Measurements from ENCODE around the gene POU6F2. TPM values are rescaled to one million over a fixed set of nuclear protein-coding genes. Genes with fewer than 3 reads are reported as not detected.

Gene POU6F2
- total RNA-seq, 5 donors from 2014 or later (not counting 1 experiment from before 2014, with no cell fraction given): not detected

DNA sequence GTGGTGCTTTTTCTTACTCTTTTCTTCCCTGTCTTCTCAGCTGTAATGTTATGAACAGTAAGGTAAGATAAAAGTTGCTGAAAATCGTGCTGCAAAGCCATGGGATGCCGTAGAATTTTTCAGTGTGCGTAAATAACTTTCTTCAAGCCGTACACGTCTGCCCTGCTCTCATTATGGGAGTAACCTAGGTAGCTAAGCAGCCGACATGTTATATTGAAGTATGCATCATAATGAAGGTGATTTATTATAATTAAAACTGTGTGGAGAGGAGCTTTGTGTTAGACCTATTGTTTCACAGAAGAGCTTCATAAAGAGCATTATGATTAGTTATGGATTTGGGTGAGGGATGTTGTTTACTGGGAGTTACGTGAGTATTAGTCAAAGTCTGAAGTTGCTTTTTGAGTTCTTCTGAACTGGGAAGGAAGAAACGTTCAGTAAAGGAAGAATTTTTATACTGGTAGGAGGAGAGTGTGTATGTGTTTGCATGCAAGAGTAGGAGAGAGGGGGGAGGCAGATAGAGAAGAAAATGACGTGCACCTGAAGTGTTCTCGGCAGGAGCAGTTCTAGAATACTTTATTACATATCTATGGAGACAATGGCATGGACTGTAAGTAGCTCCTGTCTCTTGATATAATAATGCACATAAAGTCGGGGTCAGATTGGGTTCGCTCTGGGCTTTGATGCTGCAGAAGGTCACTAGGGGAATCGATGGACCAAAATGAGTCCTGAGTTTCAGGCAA lies 56.3 kb downstream of the POU6F2 start:
- ATAC-seq (replicated peaks in 1 of 4) (no peak), DNase-seq (no peak)
- Mint-ChIP-seq H3K36me3 (no peaks in the 10 kb centered on the region), H3K27me3 (peaks cover 3 to 8% of the 10 kb centered on the region in 2 donors), H3K9me3 (no peaks in the 10 kb centered on the region), H3K4me1 (no peaks in the 10 kb centered on the region), H3K4me3 (no peak overlapping the region), H3K27ac (no peak overlapping the region)
- 74% methylated on average over 5 of the region's 13 CpGs for WGBS (ENCODE audit: insufficient coverage)
- Histone ChIP-seq H3K27me3 (replicated peaks in 1 of 2; ENCODE audit: control insufficient read depth in 2 of 2, extremely low read depth in 1 of 2, insufficient read depth in 2 of 2, low read length in 1 of 2) (no peaks in the 10 kb centered on the region), H3K27ac (ENCODE audit: low read length) (no peak overlapping the region), H3K4me3 (ENCODE audit: control insufficient read depth in 1 of 2, extremely low read depth in 1 of 2, low read length in 1 of 2) (no peak overlapping the region), H3K36me3 (ENCODE audit: control insufficient read depth in 2 of 2, extremely low read depth in 1 of 2, insufficient read depth in 1 of 2, low read length in 1 of 2) (no peaks in the 10 kb centered on the region), H3K9me3 (no peaks in the 10 kb centered on the region), H3K4me1 (ENCODE audit: control insufficient read depth in 1 of 2, extremely low read depth in 1 of 2, insufficient read depth in 2 of 2, low read length in 2 of 2) (no peaks in the 10 kb centered on the region)
- ChIA-PET CTCF (no interaction called here), POLR2A (no interaction called here)

DNA sequence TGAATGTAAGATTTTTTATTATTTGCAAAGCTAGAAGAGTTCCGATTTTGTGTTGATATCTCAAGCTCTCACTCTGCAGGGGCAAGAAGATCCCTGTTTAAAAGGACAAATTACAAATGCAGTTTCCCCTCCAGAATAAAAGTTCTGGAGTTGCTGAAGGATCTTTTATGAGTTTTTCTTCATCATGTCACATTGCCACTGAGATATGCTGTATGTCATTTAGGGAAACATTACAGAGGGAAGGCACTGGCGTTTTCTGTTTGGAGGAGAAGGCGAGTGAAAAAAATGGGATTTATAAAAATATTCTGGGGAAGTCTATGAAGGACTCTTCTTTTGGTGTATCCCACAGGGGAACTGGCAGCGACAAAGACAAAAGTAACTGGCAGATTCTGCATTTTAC lies 57.4 kb downstream of the POU6F2 start:
- no peak overlapping the region for H3K4me3 Mint-ChIP-seq
- WGBS (ENCODE audit: insufficient coverage): 81% methylated on average over 2 of the region's 4 CpGs

DNA sequence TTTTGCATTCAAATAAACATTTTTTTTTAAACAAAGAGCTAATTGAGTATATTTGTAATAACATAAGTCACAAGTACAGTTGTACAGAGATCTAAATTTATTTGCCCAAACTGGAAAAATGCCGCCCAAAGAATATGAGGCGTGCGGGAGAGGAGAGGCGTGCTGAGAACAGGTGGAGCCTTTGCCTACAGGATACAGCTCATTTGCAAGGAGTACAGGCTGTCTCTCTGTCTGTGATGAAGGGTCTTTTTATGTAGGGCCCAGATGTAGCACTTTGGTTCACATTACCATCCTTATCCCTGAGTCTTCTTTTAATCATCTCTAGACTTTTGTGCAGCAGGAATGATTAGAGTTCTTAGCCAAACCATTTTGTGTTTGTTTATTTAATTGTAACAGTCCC lies 58.2 kb downstream of the POU6F2 start:
- no peak for DNase-seq
- Mint-ChIP-seq H3K9me3 (no peaks in the 10 kb centered on the region), H3K27me3 (peaks cover 3 to 8% of the 10 kb centered on the region in 2 donors), H3K4me3 (no peak overlapping the region), H3K27ac (no peak overlapping the region), H3K4me1 (no peaks in the 10 kb centered on the region), H3K36me3 (no peaks in the 10 kb centered on the region)
- no peak overlapping the region for H3K4me3 ChIP-seq (ENCODE audit: control insufficient read depth in 1 of 2, extremely low read depth in 1 of 2, low read length in 1 of 2)
- H3K27ac ChIP-seq (ENCODE audit: low read length): no peak overlapping the region
- H3K9me3 ChIP-seq: no peaks in the 10 kb centered on the region
- CTCF ChIA-PET: no interaction called here
- no peak for ATAC-seq (replicated peaks in 1 of 4)
- POLR2A ChIA-PET: no interaction called here
- no CpG with 5 or more reads among the region's 4 CpGs for WGBS (ENCODE audit: insufficient coverage)
- no peaks in the 10 kb centered on the region for H3K36me3 ChIP-seq (ENCODE audit: control insufficient read depth in 2 of 2, extremely low read depth in 1 of 2, insufficient read depth in 1 of 2, low read length in 1 of 2)
- no peaks in the 10 kb centered on the region for H3K4me1 ChIP-seq (ENCODE audit: control insufficient read depth in 1 of 2, extremely low read depth in 1 of 2, insufficient read depth in 2 of 2, low read length in 2 of 2)
- H3K27me3 ChIP-seq (replicated peaks in 1 of 2; ENCODE audit: control insufficient read depth in 2 of 2, extremely low read depth in 1 of 2, insufficient read depth in 2 of 2, low read length in 1 of 2): no peaks in the 10 kb centered on the region

More for the DNA sequence above, 57.4 kb downstream of the POU6F2 start:
- H3K4me1 ChIP-seq (ENCODE audit: control insufficient read depth in 1 of 2, extremely low read depth in 1 of 2, insufficient read depth in 2 of 2, low read length in 2 of 2): no peaks in the 10 kb centered on the region
- H3K27ac Mint-ChIP-seq: no peak overlapping the region
- no peaks in the 10 kb centered on the region for H3K4me1 Mint-ChIP-seq
- CTCF ChIA-PET: no interaction called here
- no peaks in the 10 kb centered on the region for H3K9me3 Mint-ChIP-seq
- peaks cover 3 to 8% of the 10 kb centered on the region in 2 donors for H3K27me3 Mint-ChIP-seq
- H3K27me3 ChIP-seq (replicated peaks in 1 of 2; ENCODE audit: control insufficient read depth in 2 of 2, extremely low read depth in 1 of 2, insufficient read depth in 2 of 2, low read length in 1 of 2): no peaks in the 10 kb centered on the region
- no peak overlapping the region for H3K4me3 ChIP-seq (ENCODE audit: control insufficient read depth in 1 of 2, extremely low read depth in 1 of 2, low read length in 1 of 2)
- H3K27ac ChIP-seq (ENCODE audit: low read length): no peak overlapping the region
- no peaks in the 10 kb centered on the region for H3K36me3 ChIP-seq (ENCODE audit: control insufficient read depth in 2 of 2, extremely low read depth in 1 of 2, insufficient read depth in 1 of 2, low read length in 1 of 2)
- ATAC-seq (replicated peaks in 1 of 4) (no peak), DNase-seq (no peak)
- H3K9me3 ChIP-seq: no peaks in the 10 kb centered on the region
- H3K36me3 Mint-ChIP-seq: no peaks in the 10 kb centered on the region
- POLR2A ChIA-PET: no interaction called here

DNA sequence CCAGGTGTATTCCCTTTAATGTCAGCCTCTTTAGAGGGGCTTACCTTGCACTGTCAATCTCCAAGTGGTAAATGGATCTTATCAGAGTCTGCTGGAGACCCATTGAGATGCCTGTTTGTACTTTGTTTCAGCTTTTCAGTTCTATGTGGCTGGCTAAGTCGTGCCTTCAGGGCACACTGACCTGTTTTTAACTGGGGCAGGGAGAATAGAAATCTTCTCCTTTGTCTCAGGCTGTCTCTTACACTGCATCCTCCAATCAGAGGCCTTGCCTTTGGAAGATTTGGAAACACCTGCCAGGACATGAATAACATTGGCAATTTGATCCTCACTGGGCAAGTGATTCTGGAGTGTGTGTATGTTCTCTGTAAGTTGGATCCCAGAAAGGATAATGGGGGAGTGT lies 65.0 kb downstream of the POU6F2 start:
- ChIA-PET POLR2A (no interaction called here), CTCF (no interaction called here)
- H3K27ac ChIP-seq (ENCODE audit: low read length): no peak overlapping the region
- H3K4me1 Mint-ChIP-seq: no peaks in the 10 kb centered on the region
- peaks cover 0 to 6% of the 10 kb centered on the region in 2 donors for H3K27me3 Mint-ChIP-seq
- no peaks in the 10 kb centered on the region for H3K36me3 ChIP-seq (ENCODE audit: control insufficient read depth in 2 of 2, extremely low read depth in 1 of 2, insufficient read depth in 1 of 2, low read length in 1 of 2)
- WGBS (ENCODE audit: insufficient coverage): no CpG with 5 or more reads among the region's 1 CpG
- H3K27me3 ChIP-seq (replicated peaks in 1 of 2; ENCODE audit: control insufficient read depth in 2 of 2, extremely low read depth in 1 of 2, insufficient read depth in 2 of 2, low read length in 1 of 2): no peaks in the 10 kb centered on the region
- no peak overlapping the region for H3K4me3 Mint-ChIP-seq
- no peaks in the 10 kb centered on the region for H3K9me3 Mint-ChIP-seq
- H3K9me3 ChIP-seq: no peaks in the 10 kb centered on the region
- ATAC-seq (replicated peaks in 1 of 4) (no peak), DNase-seq (no peak)
- H3K36me3 Mint-ChIP-seq: no peaks in the 10 kb centered on the region
- H3K4me1 ChIP-seq (ENCODE audit: control insufficient read depth in 1 of 2, extremely low read depth in 1 of 2, insufficient read depth in 2 of 2, low read length in 2 of 2): no peaks in the 10 kb centered on the region
- H3K4me3 ChIP-seq (ENCODE audit: control insufficient read depth in 1 of 2, extremely low read depth in 1 of 2, low read length in 1 of 2): no peak overlapping the region
- H3K27ac Mint-ChIP-seq: no peak overlapping the region

DNA sequence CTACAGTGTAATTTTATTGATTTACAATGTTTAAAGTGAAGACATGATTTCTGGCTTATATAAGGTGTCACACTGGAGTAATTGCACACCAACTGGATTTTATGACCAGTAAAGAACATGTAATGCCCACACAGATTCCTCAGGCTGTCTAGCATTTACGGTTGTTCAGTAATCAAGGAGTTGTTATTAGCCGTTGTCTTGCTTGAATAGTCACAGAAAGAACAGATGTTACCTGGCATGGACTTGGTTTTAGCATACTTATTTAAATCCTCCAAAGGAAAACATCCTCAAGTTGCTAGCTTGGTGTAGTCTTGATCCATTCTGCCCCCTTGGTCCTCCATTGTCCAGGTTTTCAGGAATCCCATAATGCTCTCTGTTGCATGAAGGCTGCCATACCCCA lies 65.8 kb downstream of the POU6F2 start:
- H3K27me3 ChIP-seq (replicated peaks in 1 of 2; ENCODE audit: control insufficient read depth in 2 of 2, extremely low read depth in 1 of 2, insufficient read depth in 2 of 2, low read length in 1 of 2): no peaks in the 10 kb centered on the region
- no peak overlapping the region for H3K4me3 ChIP-seq (ENCODE audit: control insufficient read depth in 1 of 2, extremely low read depth in 1 of 2, low read length in 1 of 2)
- no peaks in the 10 kb centered on the region for H3K4me1 Mint-ChIP-seq
- ChIA-PET CTCF (no interaction called here), POLR2A (no interaction called here)
- H3K36me3 Mint-ChIP-seq: no peaks in the 10 kb centered on the region
- no peaks in the 10 kb centered on the region for H3K9me3 ChIP-seq
- WGBS (ENCODE audit: insufficient coverage): 83% methylated on average over 1 of the region's 2 CpGs
- H3K27me3 Mint-ChIP-seq: peaks cover 0 to 5% of the 10 kb centered on the region in 2 donors
- H3K27ac ChIP-seq (ENCODE audit: low read length): no peak overlapping the region
- no peak overlapping the region for H3K27ac Mint-ChIP-seq
- no peaks in the 10 kb centered on the region for H3K4me1 ChIP-seq (ENCODE audit: control insufficient read depth in 1 of 2, extremely low read depth in 1 of 2, insufficient read depth in 2 of 2, low read length in 2 of 2)
- no peaks in the 10 kb centered on the region for H3K36me3 ChIP-seq (ENCODE audit: control insufficient read depth in 2 of 2, extremely low read depth in 1 of 2, insufficient read depth in 1 of 2, low read length in 1 of 2)
- ATAC-seq (replicated peaks in 1 of 4) (no peak), DNase-seq (no peak)
- no peak overlapping the region for H3K4me3 Mint-ChIP-seq
- H3K9me3 Mint-ChIP-seq: no peaks in the 10 kb centered on the region

DNA sequence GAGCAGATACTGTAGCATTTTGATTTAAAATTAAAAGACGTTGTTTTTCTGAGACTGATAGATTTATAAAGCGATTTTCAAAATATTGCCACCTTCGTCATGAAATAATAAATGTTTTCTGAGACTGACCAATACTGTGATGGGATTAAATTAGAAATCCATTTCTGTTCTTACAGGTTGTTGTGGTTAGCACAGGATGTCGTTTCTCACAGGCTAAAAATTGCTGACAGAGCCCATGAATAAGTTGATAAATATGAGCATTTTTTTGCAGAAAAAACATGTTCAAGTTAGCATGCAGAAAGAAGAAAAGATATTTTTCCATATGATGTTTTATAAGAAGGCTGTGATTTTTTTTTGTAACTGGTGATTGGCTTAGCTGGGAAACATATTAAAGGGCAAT lies 66.8 kb downstream of the POU6F2 start:
- POLR2A ChIA-PET: no interaction called here
- H3K36me3 Mint-ChIP-seq: no peaks in the 10 kb centered on the region
- 55% methylated on average over 4 of the region's 4 CpGs for WGBS (ENCODE audit: insufficient coverage)

More for the DNA sequence above, 66.8 kb downstream of the POU6F2 start:
- Histone ChIP-seq H3K4me3 (ENCODE audit: control insufficient read depth in 1 of 2, extremely low read depth in 1 of 2, low read length in 1 of 2) (no peak overlapping the region), H3K36me3 (ENCODE audit: control insufficient read depth in 2 of 2, extremely low read depth in 1 of 2, insufficient read depth in 1 of 2, low read length in 1 of 2) (no peaks in the 10 kb centered on the region), H3K9me3 (no peaks in the 10 kb centered on the region), H3K27me3 (replicated peaks in 1 of 2; ENCODE audit: control insufficient read depth in 2 of 2, extremely low read depth in 1 of 2, insufficient read depth in 2 of 2, low read length in 1 of 2) (no peaks in the 10 kb centered on the region), H3K27ac (ENCODE audit: low read length) (no peak overlapping the region), H3K4me1 (ENCODE audit: control insufficient read depth in 1 of 2, extremely low read depth in 1 of 2, insufficient read depth in 2 of 2, low read length in 2 of 2) (no peaks in the 10 kb centered on the region)
- Mint-ChIP-seq H3K27me3 (peaks cover 0 to 3% of the 10 kb centered on the region in 2 donors), H3K4me3 (no peak overlapping the region), H3K9me3 (peaks cover 0 to 4% (median 0%) of the 10 kb centered on the region in 3 donors), H3K4me1 (no peaks in the 10 kb centered on the region), H3K27ac (no peak overlapping the region)
- CTCF ChIA-PET: interaction anchor here in 1 of 2 donors (0.6 kb wide), 1 partner anchor 1203 kb away, joined by 3 read pairs; no protein-coding TSS in a partner anchor
- no peak for DNase-seq
- ATAC-seq (replicated peaks in 1 of 4): no peak

Data from T-cell (primary cell).